IMR-90 (cell line): ENCODE data around the gene MYH11. TPM values are rescaled to one million over a fixed set of nuclear protein-coding genes. Genes with fewer than 3 reads are reported as not detected.

Source experiments
- ATAC-seq: fragments of 200-7000 bp; cut with Tn5 transposase; 2 replicates; pipeline ENCODE4 v1.9.1; 2020; ENCODE audit warnings: low read depth, mild to moderate bottlenecking, moderate library complexity
- BruUV-seq: library from RNA; stranded (reverse); fragments of 400-500 nt; replicated peaks from 2 replicates; lab custom pipeline; 2021; lab: Mats Ljungman, UMichigan
- CTCF ChIA-PET: fragments of 300-600 bp; formaldehyde crosslinking; extraction: SDS; loops from one replicate; lab custom pipeline; 2021; ENCODE audit warnings: antibody characterized with exemption; lab: Yijun Ruan, JAX
- POLR2A ChIA-PET: fragments of 300-600 bp; sonication (Branson Sonifier 250); formaldehyde crosslinking; loops from one replicate; lab custom pipeline; 2022; ENCODE audit warnings: antibody characterized with exemption; ENCODE audit not compliant: unreplicated experiment; lab: Charles Lee
- DNase-seq: peaks from one replicate; pipeline ENCODE4 v3.0.0; 2013
- H2AFZ ChIP-seq: replicated peaks from 2 replicates; pipeline ENCODE3; 2013; ENCODE audit warnings: low read length, mild to moderate bottlenecking; ENCODE audit not compliant: poor library complexity
- H2AK5ac ChIP-seq: 2 replicates; pipeline ENCODE4 v1.6.1; 2013; ENCODE audit warnings: low read depth, low read length, inconsistent platforms
- H2AK9ac ChIP-seq: replicated peaks from 2 replicates; pipeline ENCODE3; 2013; ENCODE audit warnings: mild to moderate bottlenecking, low read depth, low read length, moderate library complexity; ENCODE audit not compliant: poor library complexity
- H2BK120ac ChIP-seq: 2 replicates; pipeline ENCODE4 v1.6.1; 2013; ENCODE audit warnings: low read depth, low read length, inconsistent platforms
- H2BK15ac ChIP-seq: 3 replicates; pipeline ENCODE4 v1.6.1; 2013; ENCODE audit warnings: low read depth, low read length, inconsistent platforms
- H2BK20ac ChIP-seq: 2 replicates; pipeline ENCODE4 v1.6.1; 2013; ENCODE audit warnings: low read depth, mild to moderate bottlenecking, inconsistent platforms, low read length, moderate library complexity
- H2BK5ac ChIP-seq: 2 replicates; pipeline ENCODE4 v1.6.1; 2013; ENCODE audit warnings: mild to moderate bottlenecking, low read depth, low read length, inconsistent platforms; ENCODE audit not compliant: poor library complexity, severe bottlenecking
- H3K14ac ChIP-seq: replicated peaks from 2 replicates; pipeline ENCODE4 v1.6.1; 2013; ENCODE audit warnings: low read depth, low read length, inconsistent platforms
- H3K18ac ChIP-seq: 2 replicates; pipeline ENCODE4 v1.6.1; 2013; ENCODE audit warnings: low read depth, low read length, control low read depth
- H3K23ac ChIP-seq: 2 replicates; pipeline ENCODE4 v1.6.1; 2013; ENCODE audit warnings: low read depth, low read length, inconsistent platforms
- H3K27ac ChIP-seq: 2 replicates; pipeline ENCODE4 v1.5.1; 2013; ENCODE audit warnings: mild to moderate bottlenecking, control low read depth, low read length; ENCODE audit not compliant: insufficient read depth
- H3K27me3 ChIP-seq: 2 replicates; pipeline ENCODE4 v1.6.1; 2013; ENCODE audit warnings: low read length; ENCODE audit not compliant: control insufficient read depth, insufficient read depth
- H3K36me3 ChIP-seq: 2 replicates; pipeline ENCODE4 v1.6.1; 2013; ENCODE audit warnings: low read length, mixed read lengths; ENCODE audit not compliant: control insufficient read depth, insufficient read depth
- H3K4ac ChIP-seq: 2 replicates; pipeline ENCODE4 v1.6.1; 2013; ENCODE audit warnings: low read depth, low read length, inconsistent platforms
- H3K4me1 ChIP-seq: 2 replicates; pipeline ENCODE4 v1.6.1; 2013; ENCODE audit warnings: low read length, mixed read lengths; ENCODE audit not compliant: control insufficient read depth, insufficient read depth
- H3K4me2 ChIP-seq: 2 replicates; pipeline ENCODE4 v1.6.1; 2013; ENCODE audit warnings: low read depth, mild to moderate bottlenecking, control low read depth, low read length, moderate library complexity
- H3K4me3 ChIP-seq: 2 replicates; pipeline ENCODE4 v1.5.1; 2013; ENCODE audit warnings: low read depth, mild to moderate bottlenecking, control low read depth, low read length, moderate library complexity; ENCODE audit not compliant: insufficient read depth
- H3K56ac ChIP-seq: 2 replicates; pipeline ENCODE4 v1.6.1; 2013; ENCODE audit warnings: low read length, inconsistent platforms; ENCODE audit not compliant: insufficient read depth; ENCODE audit errors: extremely low read depth
- H3K79me1 ChIP-seq, 2 experiments: 2 replicates each; pipeline ENCODE4 v1.6.1; 2013; ENCODE audit warnings: low read length in 2 of 2, inconsistent platforms in 1 of 2, low read depth in 1 of 2
- H3K9ac ChIP-seq: 2 replicates; pipeline ENCODE4 v1.6.1; 2013; ENCODE audit warnings: low read depth, low read length, control low read depth
- H3K9me1 ChIP-seq: 2 replicates; pipeline ENCODE4 v1.6.1; 2013; ENCODE audit warnings: low read length, inconsistent platforms; ENCODE audit not compliant: insufficient read depth
- H3K9me3 ChIP-seq: 2 replicates; pipeline ENCODE4 v1.6.1; 2013; ENCODE audit warnings: low read length; ENCODE audit not compliant: control insufficient read depth, insufficient read depth
- H4K20me1 ChIP-seq: 2 replicates; pipeline ENCODE4 v1.6.1; 2013; ENCODE audit warnings: low read length, inconsistent platforms; ENCODE audit not compliant: insufficient read depth
- H4K5ac ChIP-seq: 2 replicates; pipeline ENCODE4 v1.6.1; 2013; ENCODE audit warnings: mild to moderate bottlenecking, low read depth, low read length, control low read depth
- H4K8ac ChIP-seq, 2 experiments: 2 replicates each; pipeline ENCODE4 v1.6.1; 2013; ENCODE audit warnings: low read depth in 2 of 2, low read length in 2 of 2, control low read depth in 1 of 2, inconsistent platforms in 1 of 2
- H4K91ac ChIP-seq: 2 replicates; pipeline ENCODE4 v1.6.1; 2013; ENCODE audit warnings: low read depth, low read length, inconsistent platforms; ENCODE audit not compliant: insufficient read depth
- BHLHE40 ChIP-seq: fragments of 150-350 bp; IDR thresholded peaks from 2 replicates; pipeline ENCODE4 v1.6.1; 2016; ENCODE audit warnings: mild to moderate bottlenecking, low read depth, low read length
- CEBPB ChIP-seq: IDR thresholded peaks from 2 replicates; pipeline ENCODE4 v1.6.1; 2012; ENCODE audit warnings: low read depth, low read length, improper control_type of control experiment
- CHD1 ChIP-seq: IDR thresholded peaks from 2 replicates; pipeline ENCODE4 v1.6.1; 2012; ENCODE audit warnings: low read depth, low read length, improper control_type of control experiment
- CTCF ChIP-seq: conservative IDR thresholded peaks from 2 replicates; pipeline ENCODE4 v1.5.1; 2012; ENCODE audit warnings: mild to moderate bottlenecking, low read depth, low read length, improper control_type of control experiment
- ELK1 ChIP-seq: fragments of 150-350 bp; IDR thresholded peaks from 2 replicates; pipeline ENCODE4 v1.6.1; 2016; ENCODE audit warnings: low read depth, mild to moderate bottlenecking, low read length, moderate library complexity, borderline replicate concordance
- FOS ChIP-seq: fragments of 150-350 bp; IDR thresholded peaks from 2 replicates; pipeline ENCODE4 v1.6.1; 2016; ENCODE audit warnings: low read depth, low read length
- MAFK ChIP-seq: IDR thresholded peaks from 2 replicates; pipeline ENCODE4 v1.6.1; 2012; ENCODE audit warnings: low read depth, low read length, improper control_type of control experiment
- MAZ ChIP-seq: IDR thresholded peaks from 2 replicates; pipeline ENCODE4 v1.6.1; 2012; ENCODE audit warnings: low read depth, mild to moderate bottlenecking, low read length, improper control_type of control experiment, moderate library complexity, borderline replicate concordance
- MXI1 ChIP-seq: IDR thresholded peaks from 2 replicates; pipeline ENCODE4 v1.6.1; 2012; ENCODE audit warnings: low read depth, mild to moderate bottlenecking, low read length, moderate library complexity, borderline replicate concordance
- NFE2L2 ChIP-seq: fragments of 150-350 bp; IDR thresholded peaks from 2 replicates; pipeline ENCODE4 v1.6.1; 2016; ENCODE audit warnings: low read depth, mild to moderate bottlenecking, low read length
- POLR2A ChIP-seq: IDR thresholded peaks from 2 replicates; pipeline ENCODE4 v1.6.1; 2012; ENCODE audit warnings: mild to moderate bottlenecking, low read depth, low read length
- RAD21 ChIP-seq: IDR thresholded peaks from 2 replicates; pipeline ENCODE4 v1.6.1; 2012; ENCODE audit warnings: low read length, improper control_type of control experiment
- RCOR1 ChIP-seq: IDR thresholded peaks from 2 replicates; pipeline ENCODE4 v1.6.1; 2012; ENCODE audit warnings: mild to moderate bottlenecking, low read length, improper control_type of control experiment; ENCODE audit not compliant: insufficient replicate concordance
- RFX5 ChIP-seq: IDR thresholded peaks from 2 replicates; pipeline ENCODE4 v1.8.0; 2012; ENCODE audit warnings: low read depth, mild to moderate bottlenecking, low read length, moderate library complexity
- SMC3 ChIP-seq: fragments of 150-350 bp; IDR thresholded peaks from 2 replicates; pipeline ENCODE4 v1.6.1; 2016; ENCODE audit warnings: low read depth, mild to moderate bottlenecking, antibody characterized with exemption, low read length, moderate library complexity
- WGBS, 2 experiments: methylation state at CpG; one replicate each; pipeline versions ENCODE4 v1.1.5 to v1.1.7; 2013; ENCODE audit warnings: missing lambda C conversion rate in 2 of 2; ENCODE audit not compliant: insufficient read length in 1 of 2; ENCODE audit errors: extremely low coverage in 2 of 2; 5-methylcytosine and 5-hydroxymethylcytosine counted together
- dilution Hi-C: fragments of 300-500 bp; cut with HindIII; formaldehyde crosslinking; loops from one replicate; pipeline ENCODE4 v1.14.3; 2018; ENCODE audit warnings: low sequenced_read_pairs; ENCODE audit not compliant: unreplicated experiment
- in situ Hi-C: fragments of 300-500 bp; cut with MboI; formaldehyde crosslinking; loops from 3 replicates; pipeline ENCODE4 v1.14.3; 2019; ENCODE audit warnings: low sequenced_read_pairs, inconsistent platforms, mixed read lengths
- intact Hi-C: fragments of 100-400 bp; cut with micrococcal nuclease; formaldehyde crosslinking; loops from 2 replicates; pipeline ENCODE4 v1.10.0; 2022
- polyA plus RNA-seq, 3 experiments: library from polyadenylated mRNA; depleted of rRNA; stranded (reverse); fragments of >200 nt; gene quantifications; 2 replicates each; pipeline ENCODE4 v1.2.3, GENCODE V29; 2012; ENCODE audit warnings: low replicate concordance in 1 of 3
- total RNA-seq: library from RNA; depleted of rRNA; stranded (reverse); fragments of >200 nt; gene quantifications from 2 replicates; pipeline ENCODE4 v1.2.3, GENCODE V29; 2012

The MYH11 gene
- total and polyA plus RNA-seq, 2 of the 4 experiments (the other 2 are of a cell fraction) = under 0.01 to 0.12 TPM

- H3K27ac ChIP-seq = no peak overlapping the region
- H3K4me3 ChIP-seq = no peak overlapping the region
- H3K4me1 ChIP-seq = no peaks in the 10 kb centered on the region
- H2AFZ ChIP-seq = no peak overlapping the region
- H3K79me1 ChIP-seq = no peaks in the 10 kb centered on the region
- H3K14ac ChIP-seq = no peak overlapping the region
- no peak for ATAC-seq
- peaks cover 3% of the 10 kb centered on the region; the same call in 1 of the 2 replicates for H3K27me3 ChIP-seq
- H3K9ac ChIP-seq = no peak overlapping the region
- H3K9me1 ChIP-seq = no peaks in the 10 kb centered on the region
- ChIA-PET POLR2A (no interaction called here), CTCF (interaction anchor here (0.6 to 1.0 kb wide), 5 partner anchors 8 to 310 kb away, joined by 3 to 4 read pairs (median 3); no protein-coding TSS in a partner anchor)
- no peak overlapping the region for H4K8ac ChIP-seq
- DNase-seq = no peak
- H3K18ac ChIP-seq = no peak overlapping the region
- no peak overlapping the region for H3K4ac ChIP-seq
- WGBS, 2 experiments = 100% methylated on average over 2 of the region's 10 CpGs; no CpG with 5 or more reads in 1 of the 2 experiments
- H2BK120ac ChIP-seq = no peak overlapping the region
- no peaks in the 10 kb centered on the region for H3K36me3 ChIP-seq
- no peak overlapping the region for H2BK20ac ChIP-seq
- no peaks in the 10 kb centered on the region for H3K9me3 ChIP-seq
- H3K56ac ChIP-seq = no peak overlapping the region
- intact Hi-C loops = no loop called here
- in situ Hi-C loops = no loop called here
- H2BK5ac ChIP-seq = no peak overlapping the region
- no TSS peak for BruUV-seq
- TF ChIP-seq SMC3 (no peak), ELK1 (no peak), BHLHE40 (no peak), CEBPB (no peak), RAD21 (no peak), CTCF (no peak), RCOR1 (no peak), CHD1 (no peak), NFE2L2 (no peak), MAFK (no peak), MAZ (no peak), POLR2A (no peak), MXI1 (no peak), RFX5 (no peak), FOS (no peak)
- no peak overlapping the region for H4K91ac ChIP-seq
- H4K5ac ChIP-seq = no peak overlapping the region
- H4K20me1 ChIP-seq = no peaks in the 10 kb centered on the region
- no peak overlapping the region for H3K4me2 ChIP-seq
- H2AK5ac ChIP-seq = no peak overlapping the region
- no peak overlapping the region for H2AK9ac ChIP-seq
- H2BK15ac ChIP-seq = no peak overlapping the region
- dilution Hi-C loops = no loop called here
- H3K23ac ChIP-seq = no peak overlapping the region
Measured at GRCh38 chr16:15757077-15757386, 99.8 kb downstream of the MYH11 start.
